IMR-90 (cell line): ENCODE data around the gene MYO1G.

Experiments
- BHLHE40 ChIP-seq: fragments of 150-350 bp; IDR thresholded peaks from 2 replicates; pipeline ENCODE4 v1.6.1; 2016; ENCODE audit warnings: mild to moderate bottlenecking, low read depth, low read length
- CEBPB ChIP-seq: IDR thresholded peaks from 2 replicates; pipeline ENCODE4 v1.6.1; 2012; ENCODE audit warnings: low read depth, low read length, improper control_type of control experiment
- FOS ChIP-seq: fragments of 150-350 bp; IDR thresholded peaks from 2 replicates; pipeline ENCODE4 v1.6.1; 2016; ENCODE audit warnings: low read depth, low read length
- MAFK ChIP-seq: IDR thresholded peaks from 2 replicates; pipeline ENCODE4 v1.6.1; 2012; ENCODE audit warnings: low read depth, low read length, improper control_type of control experiment
- MAZ ChIP-seq: IDR thresholded peaks from 2 replicates; pipeline ENCODE4 v1.6.1; 2012; ENCODE audit warnings: low read depth, mild to moderate bottlenecking, low read length, improper control_type of control experiment, moderate library complexity, borderline replicate concordance
- MXI1 ChIP-seq: IDR thresholded peaks from 2 replicates; pipeline ENCODE4 v1.6.1; 2012; ENCODE audit warnings: low read depth, mild to moderate bottlenecking, low read length, moderate library complexity, borderline replicate concordance
- NFE2L2 ChIP-seq: fragments of 150-350 bp; IDR thresholded peaks from 2 replicates; pipeline ENCODE4 v1.6.1; 2016; ENCODE audit warnings: low read depth, mild to moderate bottlenecking, low read length
- POLR2A ChIP-seq: IDR thresholded peaks from 2 replicates; pipeline ENCODE4 v1.6.1; 2012; ENCODE audit warnings: mild to moderate bottlenecking, low read depth, low read length
- RAD21 ChIP-seq: IDR thresholded peaks from 2 replicates; pipeline ENCODE4 v1.6.1; 2012; ENCODE audit warnings: low read length, improper control_type of control experiment
- RCOR1 ChIP-seq: IDR thresholded peaks from 2 replicates; pipeline ENCODE4 v1.6.1; 2012; ENCODE audit warnings: mild to moderate bottlenecking, low read length, improper control_type of control experiment; ENCODE audit not compliant: insufficient replicate concordance
- RFX5 ChIP-seq: IDR thresholded peaks from 2 replicates; pipeline ENCODE4 v1.8.0; 2012; ENCODE audit warnings: low read depth, mild to moderate bottlenecking, low read length, moderate library complexity
- TF ChIP-seq, protein P1 (sequence below): conservative IDR thresholded peaks from 2 replicates; pipeline ENCODE4 v1.5.1; 2012; ENCODE audit warnings: mild to moderate bottlenecking, low read depth, low read length, improper control_type of control experiment
- TF ChIP-seq, protein P2 (sequence below): fragments of 150-350 bp; IDR thresholded peaks from 2 replicates; pipeline ENCODE4 v1.6.1; 2017; ENCODE audit warnings: mild to moderate bottlenecking, antibody characterized with exemption, low read length, low read depth
- TF ChIP-seq, protein P3 (sequence below): fragments of 150-350 bp; IDR thresholded peaks from 2 replicates; pipeline ENCODE4 v1.6.1; 2016; ENCODE audit warnings: low read depth, mild to moderate bottlenecking, low read length, moderate library complexity, borderline replicate concordance

DNA sequence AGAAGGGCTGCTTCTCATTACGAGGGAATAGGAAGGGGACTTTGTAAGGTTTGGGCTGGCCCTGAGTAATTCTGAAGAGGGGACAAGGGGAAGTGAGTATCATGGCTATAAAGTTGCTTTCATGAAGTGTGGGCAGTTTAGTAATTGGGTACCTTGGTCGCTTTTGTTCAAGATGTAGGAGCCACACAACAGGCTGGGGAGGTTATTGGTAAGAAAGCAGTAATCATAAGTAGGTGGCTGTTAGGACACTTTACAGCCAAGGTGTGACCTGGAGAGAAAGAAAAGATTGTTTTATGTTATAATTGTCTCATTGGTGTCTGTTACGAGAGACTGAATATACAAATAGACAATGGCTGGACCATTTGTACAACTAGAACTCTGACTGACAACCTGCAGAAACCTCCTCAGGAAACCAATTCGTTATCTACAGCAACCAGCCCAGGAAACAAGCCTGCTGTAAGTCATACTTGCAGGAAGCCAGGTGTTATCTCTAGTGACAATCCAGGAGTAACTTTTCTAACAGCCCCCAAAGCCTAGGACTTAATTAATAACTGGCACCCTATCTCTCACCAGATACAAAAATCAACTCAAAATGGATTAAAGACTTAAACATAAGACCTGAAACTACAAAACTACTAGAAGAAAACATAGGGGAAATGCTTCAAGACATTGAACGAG, 16.2 kb upstream of the MYO1G start:
- TF ChIP-seq, protein P1, sequence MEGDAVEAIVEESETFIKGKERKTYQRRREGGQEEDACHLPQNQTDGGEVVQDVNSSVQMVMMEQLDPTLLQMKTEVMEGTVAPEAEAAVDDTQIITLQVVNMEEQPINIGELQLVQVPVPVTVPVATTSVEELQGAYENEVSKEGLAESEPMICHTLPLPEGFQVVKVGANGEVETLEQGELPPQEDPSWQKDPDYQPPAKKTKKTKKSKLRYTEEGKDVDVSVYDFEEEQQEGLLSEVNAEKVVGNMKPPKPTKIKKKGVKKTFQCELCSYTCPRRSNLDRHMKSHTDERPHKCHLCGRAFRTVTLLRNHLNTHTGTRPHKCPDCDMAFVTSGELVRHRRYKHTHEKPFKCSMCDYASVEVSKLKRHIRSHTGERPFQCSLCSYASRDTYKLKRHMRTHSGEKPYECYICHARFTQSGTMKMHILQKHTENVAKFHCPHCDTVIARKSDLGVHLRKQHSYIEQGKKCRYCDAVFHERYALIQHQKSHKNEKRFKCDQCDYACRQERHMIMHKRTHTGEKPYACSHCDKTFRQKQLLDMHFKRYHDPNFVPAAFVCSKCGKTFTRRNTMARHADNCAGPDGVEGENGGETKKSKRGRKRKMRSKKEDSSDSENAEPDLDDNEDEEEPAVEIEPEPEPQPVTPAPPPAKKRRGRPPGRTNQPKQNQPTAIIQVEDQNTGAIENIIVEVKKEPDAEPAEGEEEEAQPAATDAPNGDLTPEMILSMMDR, result no peak
- TF ChIP-seq BHLHE40 (no peak), RAD21 (no peak), POLR2A (no peak), CEBPB (no peak), RCOR1 (no peak), MXI1 (no peak), MAFK (no peak), MAZ (no peak), FOS (no peak), RFX5 (no peak), NFE2L2 (no peak)
- TF ChIP-seq, protein P2, sequence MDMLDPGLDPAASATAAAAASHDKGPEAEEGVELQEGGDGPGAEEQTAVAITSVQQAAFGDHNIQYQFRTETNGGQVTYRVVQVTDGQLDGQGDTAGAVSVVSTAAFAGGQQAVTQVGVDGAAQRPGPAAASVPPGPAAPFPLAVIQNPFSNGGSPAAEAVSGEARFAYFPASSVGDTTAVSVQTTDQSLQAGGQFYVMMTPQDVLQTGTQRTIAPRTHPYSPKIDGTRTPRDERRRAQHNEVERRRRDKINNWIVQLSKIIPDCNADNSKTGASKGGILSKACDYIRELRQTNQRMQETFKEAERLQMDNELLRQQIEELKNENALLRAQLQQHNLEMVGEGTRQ, result no peak
- TF ChIP-seq, protein P3, sequence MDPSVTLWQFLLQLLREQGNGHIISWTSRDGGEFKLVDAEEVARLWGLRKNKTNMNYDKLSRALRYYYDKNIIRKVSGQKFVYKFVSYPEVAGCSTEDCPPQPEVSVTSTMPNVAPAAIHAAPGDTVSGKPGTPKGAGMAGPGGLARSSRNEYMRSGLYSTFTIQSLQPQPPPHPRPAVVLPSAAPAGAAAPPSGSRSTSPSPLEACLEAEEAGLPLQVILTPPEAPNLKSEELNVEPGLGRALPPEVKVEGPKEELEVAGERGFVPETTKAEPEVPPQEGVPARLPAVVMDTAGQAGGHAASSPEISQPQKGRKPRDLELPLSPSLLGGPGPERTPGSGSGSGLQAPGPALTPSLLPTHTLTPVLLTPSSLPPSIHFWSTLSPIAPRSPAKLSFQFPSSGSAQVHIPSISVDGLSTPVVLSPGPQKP, result no peak
